Smooth muscle cell (in vitro differentiated cells): ENCODE measurements around the gene MAST4. TPM values are rescaled to one million over a fixed set of nuclear protein-coding genes. Genes with fewer than 3 reads are reported as not detected.

Source experiments
- DNase-seq: peaks from one replicate; lab custom pipeline; 2025; ENCODE audit not compliant: unreplicated experiment; lab: John Stamatoyannopoulos, UW
- H2AFZ ChIP-seq: fragments of 200-600 bp; sonication (generic); 2 replicates; pipeline ENCODE4 v1.6.0; 2016; ENCODE audit warnings: antibody characterized with exemption, low read depth, mild to moderate bottlenecking
- H3F3A ChIP-seq: fragments of 200-600 bp; sonication (generic); 2 replicates; pipeline ENCODE4 v1.6.0; 2017; ENCODE audit warnings: antibody characterized with exemption, low read depth
- H3K27ac ChIP-seq: fragments of 200-600 bp; sonication (generic); 2 replicates; pipeline ENCODE4 v1.5.1; 2016; ENCODE audit warnings: low read depth, mild to moderate bottlenecking
- H3K27me3 ChIP-seq: fragments of 200-600 bp; sonication (generic); 2 replicates; pipeline ENCODE4 v1.6.1; 2016; ENCODE audit warnings: low read depth, mild to moderate bottlenecking
- H3K36me3 ChIP-seq: fragments of 200-600 bp; sonication (generic); 2 replicates; pipeline ENCODE4 v1.5.1; 2016; ENCODE audit warnings: low read depth
- H3K4me1 ChIP-seq: fragments of 200-600 bp; sonication (generic); 2 replicates; pipeline ENCODE4 v1.5.1; 2016; ENCODE audit warnings: low read depth
- H3K4me2 ChIP-seq: fragments of 200-600 bp; sonication (generic); 2 replicates; pipeline ENCODE4 v1.6.0; 2016; ENCODE audit warnings: mild to moderate bottlenecking
- H3K4me3 ChIP-seq: fragments of 200-600 bp; sonication (generic); 2 replicates; pipeline ENCODE4 v1.5.1; 2016; ENCODE audit warnings: mild to moderate bottlenecking
- H3K79me2 ChIP-seq: fragments of 200-600 bp; sonication (generic); 2 replicates; pipeline ENCODE4 v1.6.0; 2016; ENCODE audit warnings: low read depth, mild to moderate bottlenecking
- H3K9ac ChIP-seq: fragments of 200-600 bp; sonication (generic); 2 replicates; pipeline ENCODE4 v1.6.0; 2016; ENCODE audit warnings: low read depth
- H3K9me3 ChIP-seq: fragments of 200-600 bp; sonication (generic); replicated peaks from 2 replicates; pipeline ENCODE4 v1.5.1; 2016; ENCODE audit warnings: low read depth
- H4K20me1 ChIP-seq: fragments of 200-600 bp; sonication (generic); 2 replicates; pipeline ENCODE4 v1.6.0; 2016; ENCODE audit warnings: low read depth
- WGBS: methylation state at CpG from one replicate; pipeline ENCODE4 v1.1.7; 2016; ENCODE audit warnings: low lambda C conversion rate; 5-methylcytosine and 5-hydroxymethylcytosine counted together
- polyA plus RNA-seq: library from polyadenylated mRNA; unstranded; fragments of >200 nt; fragmentation: Nextera tagmentation; extraction: Ambion mirVana; gene quantifications from 2 replicates; pipeline ENCODE4 v1.2.1, GENCODE V29; 2016
- total RNA-seq: library from RNA; depleted of rRNA; stranded (reverse); fragments of >200 nt; gene quantifications from 2 replicates; pipeline ENCODE4 v1.2.3, GENCODE V29; 2014
- TF ChIP-seq, protein P1 (sequence below): fragments of 200-600 bp; sonication (generic); IDR thresholded peaks from 2 replicates; pipeline ENCODE4 v1.5.1; 2017; ENCODE audit warnings: borderline replicate concordance, mild to moderate bottlenecking, antibody characterized with exemption; ENCODE audit not compliant: insufficient read depth, poor library complexity, severe bottlenecking

Gene MAST4
- total and polyA plus RNA-seq, 2 experiments from 2014 or later = 6.3 to 24.0 TPM

GRCh38 chr5:66912787-66913186, 316.6 kb downstream of the MAST4 start:
- Histone ChIP-seq H3K79me2 (no peaks in the 10 kb centered on the region), H3K36me3 (no peaks in the 10 kb centered on the region), H3K4me2 (no peak overlapping the region), H3K27ac (no peak overlapping the region), H3F3A (no peaks in the 10 kb centered on the region), H3K4me1 (no peaks in the 10 kb centered on the region), H3K9me3 (no peaks in the 10 kb centered on the region), H2AFZ (no peak overlapping the region), H4K20me1 (no peaks in the 10 kb centered on the region), H3K9ac (no peak overlapping the region), H3K4me3 (no peak overlapping the region), H3K27me3 (no peaks in the 10 kb centered on the region)
- DNase-seq = no peak
- TF ChIP-seq, protein P1, sequence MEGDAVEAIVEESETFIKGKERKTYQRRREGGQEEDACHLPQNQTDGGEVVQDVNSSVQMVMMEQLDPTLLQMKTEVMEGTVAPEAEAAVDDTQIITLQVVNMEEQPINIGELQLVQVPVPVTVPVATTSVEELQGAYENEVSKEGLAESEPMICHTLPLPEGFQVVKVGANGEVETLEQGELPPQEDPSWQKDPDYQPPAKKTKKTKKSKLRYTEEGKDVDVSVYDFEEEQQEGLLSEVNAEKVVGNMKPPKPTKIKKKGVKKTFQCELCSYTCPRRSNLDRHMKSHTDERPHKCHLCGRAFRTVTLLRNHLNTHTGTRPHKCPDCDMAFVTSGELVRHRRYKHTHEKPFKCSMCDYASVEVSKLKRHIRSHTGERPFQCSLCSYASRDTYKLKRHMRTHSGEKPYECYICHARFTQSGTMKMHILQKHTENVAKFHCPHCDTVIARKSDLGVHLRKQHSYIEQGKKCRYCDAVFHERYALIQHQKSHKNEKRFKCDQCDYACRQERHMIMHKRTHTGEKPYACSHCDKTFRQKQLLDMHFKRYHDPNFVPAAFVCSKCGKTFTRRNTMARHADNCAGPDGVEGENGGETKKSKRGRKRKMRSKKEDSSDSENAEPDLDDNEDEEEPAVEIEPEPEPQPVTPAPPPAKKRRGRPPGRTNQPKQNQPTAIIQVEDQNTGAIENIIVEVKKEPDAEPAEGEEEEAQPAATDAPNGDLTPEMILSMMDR = no peak

- no peak overlapping the region for H3K4me2 ChIP-seq
- H3K4me1 ChIP-seq = no peaks in the 10 kb centered on the region
- H4K20me1 ChIP-seq = no peaks in the 10 kb centered on the region
- H3K27me3 ChIP-seq = no peaks in the 10 kb centered on the region
- 91% methylated on average over 7 of the region's 7 CpGs for WGBS
- no peak for DNase-seq
- H3K36me3 ChIP-seq = no peaks in the 10 kb centered on the region
- H2AFZ ChIP-seq = no peak overlapping the region
- H3K9me3 ChIP-seq = no peaks in the 10 kb centered on the region
- no peak overlapping the region for H3K4me3 ChIP-seq
- no peaks in the 10 kb centered on the region for H3F3A ChIP-seq
- TF ChIP-seq, protein P1 = no peak
- no peaks in the 10 kb centered on the region for H3K79me2 ChIP-seq
- no peak overlapping the region for H3K27ac ChIP-seq
- no peak overlapping the region for H3K9ac ChIP-seq
Observed at GRCh38 chr5:66915531-66915930, 319.3 kb downstream of the MAST4 start.

DNA sequence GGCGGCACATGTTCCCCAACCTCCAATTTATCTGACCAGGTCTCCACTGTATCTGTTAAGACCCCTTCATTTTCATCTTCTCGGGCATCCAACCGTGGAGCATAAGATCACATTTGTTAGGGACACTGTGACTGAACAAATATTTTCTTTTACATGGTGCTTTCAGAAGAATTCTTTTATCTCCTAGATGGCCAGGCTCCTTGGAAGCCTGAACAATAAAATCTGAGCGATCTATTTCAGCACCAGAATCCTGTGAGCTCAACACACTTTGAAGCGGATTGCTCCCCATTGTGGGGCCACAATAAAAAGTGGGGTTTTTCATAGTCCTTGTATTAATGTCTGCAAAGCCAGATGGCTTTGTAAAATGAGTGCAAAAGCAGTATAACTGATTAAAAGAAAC, 326.7 kb downstream of the MAST4 start:
- H3K27ac ChIP-seq = no peak overlapping the region
- no peaks in the 10 kb centered on the region for H3K9me3 ChIP-seq
- TF ChIP-seq, protein P1 = no peak
- no peaks in the 10 kb centered on the region for H3K79me2 ChIP-seq
- 90% methylated on average over 5 of the region's 5 CpGs for WGBS
- H3K27me3 ChIP-seq = no peaks in the 10 kb centered on the region
- H2AFZ ChIP-seq = no peak overlapping the region
- H4K20me1 ChIP-seq = no peaks in the 10 kb centered on the region
- H3K4me3 ChIP-seq = no peak overlapping the region
- no peaks in the 10 kb centered on the region for H3K4me1 ChIP-seq
- no peak overlapping the region for H3K4me2 ChIP-seq
- H3K36me3 ChIP-seq = no peaks in the 10 kb centered on the region
- no peak for DNase-seq
- H3K9ac ChIP-seq = no peak overlapping the region
- H3F3A ChIP-seq = no peaks in the 10 kb centered on the region

DNA sequence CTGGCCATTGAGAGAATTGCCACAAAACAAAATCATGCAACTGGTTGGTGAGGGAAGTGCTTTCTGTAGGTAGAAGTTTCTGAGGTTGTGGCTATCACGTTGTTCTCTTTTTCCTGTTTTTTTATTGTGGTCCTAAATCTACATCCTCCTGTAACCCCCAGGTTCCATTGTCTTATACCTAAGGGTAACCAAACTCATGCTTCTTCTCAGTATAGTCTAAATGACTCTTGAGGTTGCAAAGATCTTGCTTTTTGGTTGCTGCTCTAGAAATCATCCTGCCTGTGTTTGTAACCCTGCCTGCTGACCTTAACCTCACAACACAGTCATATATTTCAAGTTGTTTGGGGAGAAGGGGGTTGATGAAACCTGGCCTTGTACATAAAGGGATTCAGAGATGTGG, 327.3 kb downstream of the MAST4 start:
- Histone ChIP-seq H3K79me2 (no peaks in the 10 kb centered on the region), H3K9ac (no peak overlapping the region), H4K20me1 (no peaks in the 10 kb centered on the region), H3K9me3 (no peaks in the 10 kb centered on the region), H2AFZ (no peak overlapping the region), H3K4me2 (no peak overlapping the region), H3K27me3 (no peaks in the 10 kb centered on the region), H3F3A (no peaks in the 10 kb centered on the region), H3K36me3 (no peaks in the 10 kb centered on the region), H3K4me1 (no peaks in the 10 kb centered on the region), H3K27ac (no peak overlapping the region), H3K4me3 (no peak overlapping the region)
- DNase-seq = no peak
- WGBS = 89% methylated on average over 1 of the region's 1 CpG
- TF ChIP-seq, protein P1 = no peak
